Activated CD8-positive, alpha-beta memory T cell treated with anti-CD3 and anti-CD28 coated beads, Interleukin-2, amount 50 U/mL, for 24 hours (primary cell): ENCODE results near the gene DENND1A.

Experiments used
- DNase-seq: peaks from one replicate; pipeline ENCODE4 v3.0.0-alpha.2; 2020; ENCODE audit errors: extremely low read depth

The DENND1A gene

GRCh38 chr9:123568691-123569688, 360.9 kb downstream of the DENND1A start:
- DNase-seq = no peak

- DNase-seq = no peak
Measured at GRCh38 chr9:123567013-123567412, 362.9 kb downstream of the DENND1A start.

GRCh38 chr9:123564652-123565051, 365.3 kb downstream of the DENND1A start:
- no peak for DNase-seq

- no peak for DNase-seq
Measured at GRCh38 chr9:123562844-123563346, 367.0 kb downstream of the DENND1A start.

- DNase-seq = no peak
Measured at GRCh38 chr9:123561046-123561445, 368.9 kb downstream of the DENND1A start.

- no peak for DNase-seq
Measured at GRCh38 chr9:123556464-123557435, 373.2 kb downstream of the DENND1A start.

- no peak for DNase-seq
Measured at GRCh38 chr9:123555646-123556045, 374.3 kb downstream of the DENND1A start.

- no peak for DNase-seq
Measured at GRCh38 chr9:123552530-123552929, 377.4 kb downstream of the DENND1A start.

- DNase-seq = no peak
Measured at GRCh38 chr9:123551734-123552133, 378.2 kb downstream of the DENND1A start.

- DNase-seq = no peak
Measured at GRCh38 chr9:123550797-123551196, 379.1 kb downstream of the DENND1A start.

- no peak for DNase-seq
Measured at GRCh38 chr9:123550012-123550411, 379.9 kb downstream of the DENND1A start.

GRCh38 chr9:123548741-123549545, 381.0 kb downstream of the DENND1A start:
- DNase-seq = peak; percentile 26

GRCh38 chr9:123544007-123544827, 385.7 kb downstream of the DENND1A start:
- DNase-seq = no peak

GRCh38 chr9:123543492-123543891, 386.4 kb downstream of the DENND1A start:
- DNase-seq = no peak

GRCh38 chr9:123542435-123543225, 387.3 kb downstream of the DENND1A start:
- DNase-seq = no peak

GRCh38 chr9:123541411-123541810, 388.5 kb downstream of the DENND1A start:
- no peak for DNase-seq

GRCh38 chr9:123540457-123540856, 389.5 kb downstream of the DENND1A start:
- DNase-seq = no peak

- DNase-seq = no peak
Measured at GRCh38 chr9:123537809-123538208, 392.1 kb downstream of the DENND1A start.

GRCh38 chr9:123536455-123536868, 393.5 kb downstream of the DENND1A start:
- DNase-seq = no peak
